Mucosa of descending colon (tissue), 3 donors: ENCODE measurements around the gene SIM2. TPM values are rescaled to one million over a fixed set of nuclear protein-coding genes. Genes with fewer than 3 reads are reported as not detected.

ENCODE experiments used
- ATAC-seq: fragments of 200-7000 bp; cut with Tn5 transposase; one replicate; pipeline ENCODE4 v1.9.1; 2020; ENCODE audit warnings: mild to moderate bottlenecking, moderate library complexity
- DNase-seq, 3 donors: peaks; one replicate each; pipeline ENCODE4 v3.0.0-alpha.2; 2020
- H3K36me3 ChIP-seq: fragments of 200-600 bp; one replicate; pipeline ENCODE4 v1.8.0; 2021; ENCODE audit warnings: low read depth, mild to moderate bottlenecking
- H3K4me1 ChIP-seq: fragments of 200-600 bp; one replicate; pipeline ENCODE4 v1.8.0; 2021; ENCODE audit warnings: low read depth, mild to moderate bottlenecking
- H3K4me3 ChIP-seq: fragments of 200-600 bp; one replicate; pipeline ENCODE4 v1.8.0; 2021; ENCODE audit warnings: mild to moderate bottlenecking
- H3K9me3 ChIP-seq: fragments of 200-600 bp; one replicate; pipeline ENCODE4 v1.8.0; 2021; ENCODE audit warnings: mild to moderate bottlenecking
- intact Hi-C, 2 donors: fragments of 100-400 bp; cut with DNase I in 1 of 2; cut with micrococcal nuclease in 1 of 2; formaldehyde crosslinking; loops; one replicate each; pipeline versions ENCODE4 v1.11.0 to v1.11.1; 2022; cut with DNase I, micrococcal nuclease
- total RNA-seq, 3 donors: library from RNA; stranded (reverse); fragmentation: NEBNext Ultra II Directional in 2 of 3; extraction: Animal tissue kit (Norgen Biotek cat#: 25700) in 2 of 3; gene quantifications; one replicate each; pipeline versions ENCODE4 v1.2.1 to v1.2.4, GENCODE V29; 2021 to 2023
- TF ChIP-seq, protein P1 (sequence below): fragments of 200-600 bp; IDR thresholded peaks from one replicate; pipeline ENCODE4 v1.8.0; 2022; ENCODE audit warnings: antibody characterized with exemption, mild to moderate bottlenecking
- donor health status: DM: no; HTN: no; CAD: no; lungs with moderate emphysema.
- donor health status: DM: no; HTN: no; CAD: no.
- donor health status: DM: no; HTN: yes; CAD: no.

Gene SIM2
- total RNA-seq, 3 donors from 2014 or later = not detected

GRCh38 chr21:36747041-36747814, 48.3 kb downstream of the SIM2 start:
- Histone ChIP-seq H3K9me3 (no peaks in the 10 kb centered on the region), H3K4me3 (no peak overlapping the region), H3K36me3 (no peaks in the 10 kb centered on the region), H3K4me1 (peaks cover 4% of the 10 kb centered on the region)
- TF ChIP-seq, protein P1, sequence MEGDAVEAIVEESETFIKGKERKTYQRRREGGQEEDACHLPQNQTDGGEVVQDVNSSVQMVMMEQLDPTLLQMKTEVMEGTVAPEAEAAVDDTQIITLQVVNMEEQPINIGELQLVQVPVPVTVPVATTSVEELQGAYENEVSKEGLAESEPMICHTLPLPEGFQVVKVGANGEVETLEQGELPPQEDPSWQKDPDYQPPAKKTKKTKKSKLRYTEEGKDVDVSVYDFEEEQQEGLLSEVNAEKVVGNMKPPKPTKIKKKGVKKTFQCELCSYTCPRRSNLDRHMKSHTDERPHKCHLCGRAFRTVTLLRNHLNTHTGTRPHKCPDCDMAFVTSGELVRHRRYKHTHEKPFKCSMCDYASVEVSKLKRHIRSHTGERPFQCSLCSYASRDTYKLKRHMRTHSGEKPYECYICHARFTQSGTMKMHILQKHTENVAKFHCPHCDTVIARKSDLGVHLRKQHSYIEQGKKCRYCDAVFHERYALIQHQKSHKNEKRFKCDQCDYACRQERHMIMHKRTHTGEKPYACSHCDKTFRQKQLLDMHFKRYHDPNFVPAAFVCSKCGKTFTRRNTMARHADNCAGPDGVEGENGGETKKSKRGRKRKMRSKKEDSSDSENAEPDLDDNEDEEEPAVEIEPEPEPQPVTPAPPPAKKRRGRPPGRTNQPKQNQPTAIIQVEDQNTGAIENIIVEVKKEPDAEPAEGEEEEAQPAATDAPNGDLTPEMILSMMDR = no peak
- peak; percentile 14 for ATAC-seq
- intact Hi-C loops = no loop called here
- DNase-seq = peak in 1 of 3 donors; percentile 6

DNA sequence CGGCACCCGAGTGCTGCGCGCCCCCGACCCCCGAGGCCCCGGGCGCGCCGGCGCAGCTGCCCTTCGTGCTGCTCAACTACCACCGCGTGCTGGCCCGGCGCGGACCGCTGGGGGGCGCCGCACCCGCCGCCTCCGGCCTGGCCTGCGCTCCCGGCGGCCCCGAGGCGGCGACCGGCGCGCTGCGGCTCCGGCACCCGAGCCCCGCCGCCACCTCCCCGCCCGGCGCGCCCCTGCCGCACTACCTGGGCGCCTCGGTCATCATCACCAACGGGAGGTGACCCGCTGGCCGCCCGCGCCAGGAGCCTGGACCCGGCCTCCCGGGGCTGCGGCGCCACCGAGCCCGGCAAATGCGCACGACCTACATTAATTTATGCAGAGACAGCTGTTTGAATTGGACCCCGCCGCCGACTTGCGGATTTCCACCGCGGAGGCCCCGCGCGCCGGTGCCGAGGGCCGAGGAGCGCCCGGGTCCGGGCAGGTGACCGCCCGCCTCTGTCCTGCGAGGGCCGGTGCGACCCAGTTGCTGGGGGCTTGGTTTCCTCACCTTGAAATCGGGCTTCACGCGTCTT, 49.0 kb downstream of the SIM2 start:
- Histone ChIP-seq H3K36me3 (no peaks in the 10 kb centered on the region), H3K4me3 (no peak overlapping the region), H3K4me1 (peaks cover 4% of the 10 kb centered on the region), H3K9me3 (no peaks in the 10 kb centered on the region)
- intact Hi-C loops = no loop called here
- ATAC-seq = peak; percentile 91
- TF ChIP-seq, protein P1 = no peak
- DNase-seq = peak in 2 of 3 donors; percentile 70 to 78

- intact Hi-C loops = no loop called here
- ATAC-seq = peak; percentile 20
These were observed 51.1 kb downstream of the SIM2 start for GRCh38 chr21:36749935-36750575.

GRCh38 chr21:36750576-36750959, 51.7 kb downstream of the SIM2 start:
- Histone ChIP-seq H3K4me3 (no peak overlapping the region), H3K36me3 (no peaks in the 10 kb centered on the region), H3K9me3 (no peaks in the 10 kb centered on the region), H3K4me1 (peaks cover 4% of the 10 kb centered on the region)
- ATAC-seq (no peak), DNase-seq (no peak)
- TF ChIP-seq, protein P1 = no peak
- intact Hi-C loops = no loop called here

More at GRCh38 chr21:36749935-36750575, 51.1 kb downstream of the SIM2 start:
- Histone ChIP-seq H3K4me3 (no peak overlapping the region), H3K9me3 (no peaks in the 10 kb centered on the region), H3K4me1 (peaks cover 4% of the 10 kb centered on the region), H3K36me3 (no peaks in the 10 kb centered on the region)
- peak in 1 of 3 donors; percentile 14 for DNase-seq
- TF ChIP-seq, protein P1 = no peak

DNA sequence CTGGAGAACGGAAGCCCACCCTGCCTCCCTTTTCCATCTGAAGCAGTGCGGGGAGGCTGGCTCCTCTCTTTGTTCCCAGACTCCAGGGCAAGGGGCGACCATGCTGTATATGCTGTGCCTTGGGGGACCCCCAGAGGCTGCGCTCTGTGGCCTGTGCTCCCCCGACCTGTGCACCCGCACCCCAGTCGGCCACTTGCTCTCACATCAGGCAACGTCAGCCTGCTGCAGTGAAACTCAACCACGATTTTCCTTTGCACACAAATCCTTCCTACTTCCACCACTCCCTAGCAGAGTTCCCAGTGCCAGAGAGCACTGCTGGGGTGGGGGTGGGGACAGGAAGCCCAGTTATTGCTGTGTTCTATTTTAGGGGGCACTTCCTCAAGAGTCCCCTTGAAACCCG, 52.5 kb downstream of the SIM2 start:
- Histone ChIP-seq H3K4me3 (no peak overlapping the region), H3K9me3 (no peaks in the 10 kb centered on the region), H3K4me1 (peaks cover 4% of the 10 kb centered on the region), H3K36me3 (no peaks in the 10 kb centered on the region)
- TF ChIP-seq, protein P1 = no peak
- intact Hi-C loops = no loop called here
- ATAC-seq = no peak
- no peak for DNase-seq
